GM13977 (cell line): Measurements from ENCODE around the gene SCYGR3.

Experiments
- DNase-seq: peaks from one replicate; pipeline ENCODE4 v3.0.0; 2012; ENCODE audit warnings: low spot score
- CTCF ChIP-seq: IDR thresholded peaks from 2 replicates; pipeline ENCODE4 v1.5.1; 2012; ENCODE audit warnings: mild to moderate bottlenecking, control low read depth; ENCODE audit not compliant: insufficient read depth; ENCODE audit errors: extremely low read depth, missing control alignments
- in situ Hi-C: fragments of 300-500 bp; cut with MboI; formaldehyde crosslinking; loops from one replicate; pipeline ENCODE4 v1.12.0; 2022; ENCODE audit warnings: low sequenced_read_pairs, low pct_unique_long_range_greater_than_20kb, mixed read lengths, inconsistent platforms; ENCODE audit not compliant: unreplicated experiment

SCYGR3 gene

GRCh38 chr2:227595797-227596196 is 18.8 kb downstream of the SCYGR3 start:
- TF ChIP-seq CTCF: no peak
- no peak for DNase-seq
- in situ Hi-C loops: no loop called here

GRCh38 chr2:227592694-227593387 is 21.8 kb downstream of the SCYGR3 start:
- no peak for TF ChIP-seq CTCF
- in situ Hi-C loops: no loop called here
- DNase-seq: no peak

- in situ Hi-C loops: no loop called here
- no peak for DNase-seq
- TF ChIP-seq CTCF: no peak
These were observed 32.3 kb downstream of the SCYGR3 start for GRCh38 chr2:227582369-227582768.

- DNase-seq: no peak
- in situ Hi-C loops: no loop called here
- no peak for TF ChIP-seq CTCF
These were observed 34.8 kb downstream of the SCYGR3 start for GRCh38 chr2:227579791-227580190.

GRCh38 chr2:227578642-227579041 is 36.0 kb downstream of the SCYGR3 start:
- DNase-seq: no peak
- TF ChIP-seq CTCF: no peak
- in situ Hi-C loops: no loop called here

- no peak for TF ChIP-seq CTCF
- in situ Hi-C loops: no loop called here
- DNase-seq: no peak
These were observed 37.1 kb downstream of the SCYGR3 start for GRCh38 chr2:227577555-227577954.
